ENCODE data around the gene MAGI1.

DNA sequence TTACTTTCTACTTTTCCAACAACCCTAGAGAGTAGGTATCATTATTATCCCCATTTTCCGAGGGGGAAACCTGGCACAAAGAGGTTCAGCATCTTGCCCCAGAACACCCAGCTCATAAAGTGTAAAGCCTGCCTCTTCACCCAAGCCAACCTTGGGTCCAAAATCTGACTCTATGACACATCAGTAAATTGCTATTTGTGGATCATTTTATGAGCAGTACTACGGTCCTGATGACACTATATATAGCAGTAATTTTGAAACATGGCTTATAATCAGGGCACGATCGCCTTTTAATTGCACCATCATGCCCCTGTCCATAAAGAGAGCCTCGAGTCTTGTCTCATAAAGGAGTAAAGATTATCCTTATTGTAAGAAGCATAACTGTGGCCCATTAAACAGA lies 9.7 kb downstream of the MAGI1 start:
- TF ChIP-seq, protein P1, sequence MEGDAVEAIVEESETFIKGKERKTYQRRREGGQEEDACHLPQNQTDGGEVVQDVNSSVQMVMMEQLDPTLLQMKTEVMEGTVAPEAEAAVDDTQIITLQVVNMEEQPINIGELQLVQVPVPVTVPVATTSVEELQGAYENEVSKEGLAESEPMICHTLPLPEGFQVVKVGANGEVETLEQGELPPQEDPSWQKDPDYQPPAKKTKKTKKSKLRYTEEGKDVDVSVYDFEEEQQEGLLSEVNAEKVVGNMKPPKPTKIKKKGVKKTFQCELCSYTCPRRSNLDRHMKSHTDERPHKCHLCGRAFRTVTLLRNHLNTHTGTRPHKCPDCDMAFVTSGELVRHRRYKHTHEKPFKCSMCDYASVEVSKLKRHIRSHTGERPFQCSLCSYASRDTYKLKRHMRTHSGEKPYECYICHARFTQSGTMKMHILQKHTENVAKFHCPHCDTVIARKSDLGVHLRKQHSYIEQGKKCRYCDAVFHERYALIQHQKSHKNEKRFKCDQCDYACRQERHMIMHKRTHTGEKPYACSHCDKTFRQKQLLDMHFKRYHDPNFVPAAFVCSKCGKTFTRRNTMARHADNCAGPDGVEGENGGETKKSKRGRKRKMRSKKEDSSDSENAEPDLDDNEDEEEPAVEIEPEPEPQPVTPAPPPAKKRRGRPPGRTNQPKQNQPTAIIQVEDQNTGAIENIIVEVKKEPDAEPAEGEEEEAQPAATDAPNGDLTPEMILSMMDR (conservative IDR thresholded peaks at IDR 0.05 in 1 of 2, IDR thresholded peaks at IDR 0.05 in 1 of 2; ENCODE audit: low read depth in 1 of 2, low read length in 2 of 2) = no peak
- TF ChIP-seq EZH2 (IDR thresholded peaks at IDR 0.05; ENCODE audit: low read length, missing control alignments) = no peak
